Stimulated activated CD8-positive, alpha-beta memory T cell treated with anti-CD3 and anti-CD28 coated beads, Interleukin-15, amount 100 ng/mL, for 24 hours (primary cell): ENCODE measurements around the gene GPN3.
"Not testable (repeated sequence)": the region's sequence is repeated elsewhere in the genome, so short reads cannot be mapped to it uniquely, and the experiment has no call there.

ENCODE experiments used
- DNase-seq: peaks from one replicate; pipeline ENCODE4 v3.0.0-alpha.2; 2020; ENCODE audit warnings: low read depth

Gene GPN3

DNA sequence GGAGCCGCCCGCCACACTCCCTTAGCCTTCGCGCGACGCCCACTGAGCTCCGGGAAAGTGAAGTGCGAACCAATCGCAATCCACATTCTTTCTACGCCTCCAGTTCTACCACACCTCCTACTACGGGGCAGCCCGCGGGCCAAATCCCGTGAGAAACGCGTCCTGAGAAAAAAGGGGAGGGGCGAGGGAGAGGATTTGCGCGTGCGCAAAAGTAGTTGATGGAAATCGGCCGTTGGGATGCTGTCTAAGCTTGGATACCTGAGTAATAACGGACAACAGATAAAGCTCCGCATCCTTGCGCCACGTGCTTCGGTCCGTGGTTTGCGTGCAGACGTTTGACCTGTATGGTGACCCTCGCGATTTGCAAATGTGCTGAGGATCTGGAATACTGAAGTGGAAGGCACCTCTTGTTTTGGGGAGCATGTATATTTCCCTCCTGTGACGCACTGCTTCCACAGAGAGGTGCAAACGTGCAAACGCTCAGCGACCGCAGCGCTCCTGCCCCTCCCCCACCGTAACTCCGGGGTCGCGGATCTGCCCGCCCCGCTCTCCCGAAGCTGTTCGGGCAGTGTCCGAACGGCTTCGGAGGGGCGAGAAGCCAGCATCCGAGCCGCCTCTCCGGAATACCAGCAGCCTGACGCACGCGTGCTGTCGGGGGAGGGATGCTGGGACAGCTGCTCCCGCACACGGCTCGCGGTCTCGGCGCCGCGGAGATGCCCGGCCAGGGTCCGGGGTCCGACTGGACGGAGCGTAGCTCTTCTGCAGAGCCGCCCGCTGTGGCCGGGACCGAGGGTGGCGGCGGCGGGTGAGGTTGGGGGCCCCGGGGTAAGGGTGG, at the start of gene GPN3, which contains the start of gene FAM216A:
Gene GPN3, minus strand, starts transcription at position 44 of the 835 bp plus-strand sequence. CDS start 54 bp downstream, outside the sequence.
Gene FAM216A, plus strand, starts transcription at position 632 of the 835 bp plus-strand sequence. Its CDS starts 31 bp downstream, at position 663.
- peak; percentile 77 for DNase-seq

DNA sequence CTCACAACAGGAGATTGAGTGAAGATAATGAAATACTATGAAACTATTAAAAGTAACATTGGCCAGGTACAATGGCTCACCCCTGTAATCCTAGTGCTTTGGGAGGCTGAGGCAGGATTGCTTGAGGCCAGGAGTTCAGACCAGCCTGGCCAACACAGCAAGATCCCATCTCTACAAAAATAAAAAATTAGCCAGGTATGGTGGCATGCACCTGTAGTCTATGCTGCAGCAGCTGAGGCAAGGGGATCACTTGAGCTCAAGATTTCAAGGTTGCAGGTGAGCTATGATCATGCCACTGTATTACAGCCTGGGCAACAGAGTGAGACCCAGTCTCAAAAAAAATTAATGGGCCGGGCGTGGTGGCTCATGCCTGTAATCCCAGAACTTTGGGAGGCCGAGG, 48.9 kb upstream of the GPN3 start:
- DNase-seq: no peak

DNA sequence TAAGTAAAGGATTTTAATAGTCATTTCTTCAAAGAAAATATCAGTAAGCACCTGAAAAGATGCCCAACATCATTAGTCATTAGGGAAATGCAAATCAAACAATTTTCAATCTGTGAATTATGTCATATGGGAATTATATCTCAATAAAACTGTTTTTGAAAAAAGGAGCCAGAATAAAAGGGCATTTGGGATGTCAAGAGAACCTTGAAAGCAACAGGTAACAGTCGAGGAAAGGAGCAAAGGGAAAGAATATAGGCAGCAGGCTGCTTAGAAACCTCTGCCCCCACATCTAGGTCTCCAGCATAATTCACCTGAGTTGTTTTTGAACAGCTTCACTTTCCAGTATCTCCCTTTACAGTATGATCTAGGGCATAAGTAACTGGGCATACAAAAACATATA, 46.3 kb upstream of the GPN3 start:
- DNase-seq: no peak

DNA sequence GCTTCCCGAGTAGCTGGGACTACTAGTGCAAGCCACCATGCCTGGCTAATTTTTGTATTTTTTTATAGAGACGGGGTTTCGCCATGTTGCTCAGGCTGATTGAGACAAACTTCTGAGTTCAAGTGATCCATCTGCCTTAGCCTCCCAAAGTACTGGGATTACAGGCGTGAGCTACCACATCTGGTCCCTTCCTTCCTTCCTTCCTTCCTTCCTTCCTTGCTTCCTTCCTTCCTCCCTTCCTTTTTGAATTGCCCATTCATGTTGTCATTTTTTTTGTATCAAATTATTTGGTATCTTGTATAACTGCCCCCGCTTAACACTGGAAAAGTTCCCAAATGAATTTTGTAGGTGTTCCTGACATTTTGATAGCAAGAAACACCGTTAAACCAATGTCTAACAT, 45.8 kb upstream of the GPN3 start:
- no peak for DNase-seq

DNA sequence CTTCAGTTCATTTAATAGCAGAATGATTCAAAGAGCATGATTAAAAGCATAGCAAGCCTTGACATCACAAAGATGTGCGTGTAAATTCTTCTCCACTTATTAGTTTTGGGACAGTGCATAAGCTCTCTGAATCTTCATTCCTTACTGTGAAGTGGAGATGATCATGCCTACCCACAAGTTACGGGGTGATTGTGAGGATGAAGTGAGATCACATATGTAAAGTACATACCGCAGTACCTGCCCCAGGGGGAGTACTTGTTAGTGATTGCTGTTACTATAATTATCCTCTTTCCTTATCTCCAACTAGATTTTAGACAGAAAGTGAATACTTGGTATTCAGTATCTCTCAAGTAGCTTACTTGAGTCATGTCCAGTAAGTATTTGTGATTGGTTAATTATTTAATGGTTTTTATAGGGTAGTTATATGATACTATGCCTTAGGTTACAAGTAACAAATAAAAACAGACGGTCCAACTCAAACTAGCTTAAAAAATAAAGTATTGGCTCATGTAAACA, 40.1 kb upstream of the GPN3 start:
- DNase-seq: no peak

DNA sequence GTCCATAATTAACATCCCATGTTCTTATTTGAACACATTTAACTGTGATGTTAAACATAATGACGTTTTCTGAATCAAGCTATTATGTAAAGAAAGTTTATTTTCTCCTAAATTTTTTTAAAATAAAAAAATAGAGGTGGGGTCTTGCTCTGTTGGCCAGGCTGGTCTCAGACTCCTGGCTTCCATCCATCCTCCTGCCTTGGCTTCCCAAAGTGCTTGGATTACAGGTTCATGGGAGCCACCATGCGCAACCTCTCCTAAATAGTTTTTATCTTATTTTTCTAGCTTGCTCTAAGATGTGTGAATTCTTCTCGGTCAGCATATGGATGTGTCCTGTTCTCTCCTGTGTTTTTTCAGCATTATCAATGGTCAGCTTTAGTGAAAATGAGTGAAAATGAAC, 37.3 kb upstream of the GPN3 start:
- DNase-seq: no peak

DNA sequence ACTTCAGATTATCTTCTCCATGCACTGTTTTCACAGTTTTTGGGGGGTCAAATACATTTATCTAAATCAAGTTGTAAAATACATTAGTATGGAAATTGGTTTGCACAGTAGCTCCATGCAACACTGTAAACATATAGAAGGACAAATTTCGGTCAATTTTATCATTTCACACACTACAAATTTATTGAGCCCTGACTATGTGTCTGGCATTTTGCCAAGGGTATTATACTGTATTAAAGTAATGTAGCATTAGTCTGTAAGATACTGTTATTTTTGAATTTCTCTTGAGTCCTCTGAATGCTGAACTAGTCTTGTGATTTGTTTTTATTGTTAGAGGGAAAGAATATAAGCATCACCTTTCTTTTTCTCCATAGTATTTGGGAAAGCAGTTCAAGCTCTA, 35.4 kb upstream of the GPN3 start:
- DNase-seq: no peak

DNA sequence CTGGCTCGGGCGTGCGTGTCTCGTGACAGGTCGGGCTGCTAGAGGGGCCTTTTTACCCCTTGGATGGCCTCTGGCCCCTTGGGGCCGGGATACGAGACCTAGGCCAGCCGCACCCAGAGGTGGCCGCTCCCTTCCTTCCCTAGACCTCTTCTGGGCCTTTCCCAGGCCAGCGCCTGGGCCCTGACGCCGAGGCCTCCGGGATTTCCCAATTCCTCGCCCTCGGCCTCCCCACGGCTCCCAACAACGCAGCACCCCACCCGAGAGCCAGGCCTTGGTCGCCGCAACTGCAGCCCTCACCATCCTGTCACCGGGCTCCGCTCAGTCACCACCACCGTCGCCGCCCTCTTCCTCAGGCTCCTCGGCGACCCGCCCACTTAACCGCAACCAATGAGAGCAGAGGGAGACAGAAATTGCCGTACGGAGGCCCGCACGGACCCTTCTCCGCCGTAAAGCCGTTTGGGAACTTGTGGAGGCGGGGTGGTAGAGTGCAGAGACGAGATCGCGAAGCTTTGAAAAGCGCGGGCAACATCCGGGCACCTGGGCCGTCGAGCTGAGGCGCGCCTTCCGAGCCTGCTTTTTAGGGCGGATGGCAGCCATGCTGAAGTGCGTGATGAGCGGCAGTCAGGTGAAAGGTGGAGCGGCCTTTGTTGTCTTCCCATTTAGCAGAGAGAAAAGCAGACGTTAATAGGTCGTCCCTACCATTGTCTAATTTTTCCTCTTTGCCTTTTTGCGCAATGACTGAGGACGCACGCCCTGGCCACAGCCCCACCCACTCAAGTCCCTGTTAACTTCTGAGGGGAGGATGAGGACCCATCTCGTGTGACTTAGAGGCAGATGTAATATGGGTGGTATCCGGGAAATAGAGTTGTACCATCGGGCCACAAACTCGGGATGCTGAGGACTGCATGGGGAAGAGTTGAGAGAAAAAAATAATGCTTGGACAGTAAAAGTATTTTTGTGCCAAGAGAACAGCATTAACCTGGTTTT, 34.0 kb upstream of the GPN3 start, which contains the start of the genes RAD9B and VPS29:
Gene RAD9B, plus strand, starts transcription at position 580 of the 987 bp plus-strand sequence. Its CDS starts 7 bp downstream, at position 587.
Gene VPS29, minus strand, starts transcription at position 360 of the 987 bp plus-strand sequence. Its CDS starts 60 bp downstream, at position 300.
- DNase-seq: peak; percentile 94

DNA sequence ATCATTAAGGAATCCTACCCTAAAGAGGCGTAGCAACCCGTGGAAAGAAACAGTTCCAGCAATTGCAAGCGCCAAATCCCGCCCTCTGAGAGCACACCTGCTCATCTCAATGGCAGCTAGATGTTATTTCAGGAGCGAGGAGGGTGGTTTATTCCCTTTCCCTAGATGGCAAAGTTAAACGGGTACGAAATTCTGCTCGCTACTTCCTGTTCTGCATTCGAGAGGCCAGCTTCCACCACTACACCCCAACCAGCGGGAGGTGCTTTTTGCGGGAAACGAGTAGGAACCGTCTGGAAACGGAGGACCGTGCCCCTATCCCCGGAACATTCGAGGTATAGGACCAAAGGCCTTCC, 33.3 kb upstream of the GPN3 start:
- DNase-seq: no peak

DNA sequence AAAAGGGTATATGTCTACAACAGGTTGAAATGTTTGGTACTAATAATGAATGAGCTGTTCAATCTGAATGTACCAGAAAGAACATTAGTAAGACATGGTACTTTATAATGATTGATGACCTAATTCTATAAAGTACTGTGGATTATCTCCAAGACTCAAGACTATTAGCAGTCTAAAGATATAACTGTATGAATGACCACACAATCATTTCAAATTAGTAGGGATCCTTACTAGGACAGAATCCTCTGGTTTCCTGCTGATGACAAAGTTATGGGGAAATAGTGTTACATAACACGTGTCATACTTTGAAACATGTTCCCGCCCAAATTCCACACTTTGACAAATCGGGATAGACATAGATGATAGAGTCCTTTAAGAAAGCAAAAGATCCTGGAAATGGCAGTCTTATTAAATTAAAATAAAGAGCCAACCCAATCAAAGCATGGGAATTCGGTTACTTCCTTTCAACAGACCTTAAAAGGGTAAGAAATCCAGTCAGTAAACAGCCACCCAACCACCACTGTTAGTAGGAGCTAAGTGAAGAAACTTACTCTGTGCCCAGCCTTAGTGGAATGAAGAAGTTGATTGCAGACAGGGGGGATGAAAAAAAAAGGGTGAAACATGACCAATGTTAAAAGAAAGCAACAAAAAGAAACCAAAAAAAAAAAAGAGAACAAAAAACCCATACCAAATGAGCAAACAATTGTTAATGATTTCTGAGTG, 31.1 kb upstream of the GPN3 start:
- no peak for DNase-seq

DNA sequence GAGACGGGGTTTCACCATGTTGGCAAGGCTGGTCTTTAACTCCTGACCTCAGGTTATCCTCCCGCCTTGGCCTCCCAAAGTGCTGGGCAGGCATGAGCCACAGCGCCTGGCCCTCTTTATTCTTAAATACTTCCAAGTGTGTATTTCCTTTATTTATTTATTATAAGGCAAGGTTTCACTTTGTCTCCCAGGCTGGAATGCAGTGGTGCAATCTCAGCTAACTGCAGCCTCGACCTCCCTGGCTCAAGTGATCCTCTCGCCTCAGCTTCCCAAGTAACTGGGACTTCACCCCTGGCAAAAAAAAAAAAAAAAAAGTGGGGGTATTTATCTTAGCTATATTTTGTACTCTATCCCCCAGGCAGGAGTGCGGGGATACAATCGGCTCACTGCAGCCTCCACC, 7.4 kb upstream of the GPN3 start:
- DNase-seq: no peak

DNA sequence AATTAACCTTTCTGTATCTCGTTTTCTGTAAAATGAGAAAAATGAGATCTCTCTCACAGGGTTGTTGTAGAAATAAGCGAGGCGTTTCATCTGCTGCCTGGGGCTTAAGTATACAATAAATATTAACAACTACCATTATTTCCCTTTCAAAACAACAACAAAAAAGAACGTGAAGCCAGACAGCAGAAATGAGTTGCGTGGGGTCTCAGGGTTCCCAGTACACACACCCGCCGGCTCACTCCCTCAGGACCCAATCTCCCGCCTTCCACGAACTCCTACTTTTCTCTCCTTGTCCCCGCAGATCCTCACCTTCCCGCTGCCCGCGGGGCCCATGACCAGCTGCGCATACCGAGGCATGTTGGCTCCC, 227 bp downstream of the GPN3 start:
- no peak for DNase-seq

DNA sequence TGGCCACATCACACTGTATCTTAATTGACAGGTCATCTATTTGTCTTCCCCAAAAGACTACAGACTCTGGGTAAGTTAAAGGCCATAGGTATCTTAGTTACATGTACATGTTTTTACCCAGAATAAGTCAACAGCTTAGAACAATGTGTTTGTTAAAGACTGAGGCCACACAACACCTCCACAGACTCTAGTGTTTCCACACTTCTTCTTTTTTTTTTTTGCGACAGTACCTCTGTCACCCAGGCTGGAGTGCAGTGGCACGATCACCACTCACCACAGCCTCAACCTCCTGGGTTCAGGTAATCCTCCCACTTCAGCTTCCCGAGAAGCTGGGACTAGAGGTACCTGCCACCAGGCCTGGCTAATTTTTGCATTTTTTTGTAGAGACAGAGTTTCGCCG, 1.3 kb downstream of the GPN3 start:
- DNase-seq: no peak

DNA sequence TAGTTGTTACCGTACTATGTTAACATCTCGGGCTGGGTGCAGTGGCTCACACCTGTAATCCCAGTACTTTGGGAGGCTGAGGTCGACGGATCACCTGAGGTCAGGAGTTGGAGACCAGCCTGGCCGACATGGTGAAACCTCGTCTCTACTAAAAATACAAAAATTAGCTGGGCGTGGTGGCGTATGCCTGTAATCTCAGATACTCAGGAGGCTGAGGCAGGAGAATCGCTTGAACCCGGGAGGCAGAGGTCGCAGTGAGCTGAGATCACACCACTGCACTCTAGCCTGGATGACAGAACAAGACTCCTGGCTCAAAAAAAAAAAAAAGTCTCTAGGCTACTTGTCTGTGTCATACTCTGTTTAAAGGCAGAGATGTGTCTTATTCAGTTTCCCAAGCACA, 2.3 kb downstream of the GPN3 start:
- DNase-seq: not testable (repeated sequence)

DNA sequence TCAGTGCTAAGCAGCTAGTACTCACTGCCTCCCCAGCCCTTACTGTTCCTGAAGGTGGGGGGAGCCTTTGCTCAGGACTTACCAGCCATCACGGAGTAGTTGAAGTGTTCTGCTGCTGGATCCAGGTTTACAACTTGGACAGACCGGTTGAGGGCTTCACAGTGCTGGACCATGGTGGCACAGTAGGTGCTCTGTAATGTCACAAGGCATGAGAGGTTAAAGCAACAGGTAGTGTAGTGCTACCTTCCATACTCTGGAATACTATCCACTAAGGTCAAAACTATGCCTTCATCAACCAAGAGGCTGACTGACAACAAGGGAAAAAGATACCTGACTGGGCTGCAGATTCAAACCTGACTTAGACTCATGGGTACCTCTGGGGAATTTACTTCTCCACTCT, 3.0 kb downstream of the GPN3 start:
- no peak for DNase-seq

DNA sequence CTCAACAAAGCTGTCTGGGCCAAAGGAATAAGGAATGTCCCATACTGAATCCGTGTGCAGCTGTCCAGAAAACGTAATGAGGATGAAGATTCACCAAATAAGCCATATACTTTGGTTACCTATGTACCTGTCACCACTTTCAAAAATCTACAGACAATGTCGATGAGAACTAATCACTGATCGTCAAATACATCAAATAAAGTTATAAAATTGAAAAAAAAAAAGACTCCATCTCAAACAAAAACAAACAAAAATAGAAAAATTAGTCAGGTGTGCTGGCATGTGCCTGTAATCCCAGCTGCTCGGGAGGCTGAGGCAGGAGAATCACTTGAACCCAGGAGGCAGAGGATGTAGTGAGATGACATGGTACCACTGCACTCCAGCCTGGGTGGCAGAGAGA, 6.9 kb downstream of the GPN3 start:
- DNase-seq: not testable (repeated sequence)

DNA sequence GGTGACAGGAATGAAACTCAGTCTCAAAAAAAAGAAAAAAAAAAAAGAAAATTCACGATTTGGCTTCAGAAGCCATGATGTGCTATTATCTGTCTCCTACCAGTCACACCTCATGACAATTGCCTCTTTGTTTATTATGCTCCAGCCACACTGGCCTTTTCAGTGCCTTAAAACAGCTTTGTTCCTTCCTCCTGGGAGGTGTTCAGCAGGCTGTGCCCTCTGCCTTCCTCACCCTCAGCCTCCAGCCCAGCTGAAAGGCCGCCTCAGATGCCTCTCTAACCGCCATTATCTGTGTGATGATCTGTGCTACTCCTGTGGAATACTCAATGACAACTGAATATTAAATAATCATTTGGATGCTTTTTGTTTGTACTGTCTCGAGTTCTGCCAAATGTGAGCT, 9.3 kb downstream of the GPN3 start:
- DNase-seq: no peak

DNA sequence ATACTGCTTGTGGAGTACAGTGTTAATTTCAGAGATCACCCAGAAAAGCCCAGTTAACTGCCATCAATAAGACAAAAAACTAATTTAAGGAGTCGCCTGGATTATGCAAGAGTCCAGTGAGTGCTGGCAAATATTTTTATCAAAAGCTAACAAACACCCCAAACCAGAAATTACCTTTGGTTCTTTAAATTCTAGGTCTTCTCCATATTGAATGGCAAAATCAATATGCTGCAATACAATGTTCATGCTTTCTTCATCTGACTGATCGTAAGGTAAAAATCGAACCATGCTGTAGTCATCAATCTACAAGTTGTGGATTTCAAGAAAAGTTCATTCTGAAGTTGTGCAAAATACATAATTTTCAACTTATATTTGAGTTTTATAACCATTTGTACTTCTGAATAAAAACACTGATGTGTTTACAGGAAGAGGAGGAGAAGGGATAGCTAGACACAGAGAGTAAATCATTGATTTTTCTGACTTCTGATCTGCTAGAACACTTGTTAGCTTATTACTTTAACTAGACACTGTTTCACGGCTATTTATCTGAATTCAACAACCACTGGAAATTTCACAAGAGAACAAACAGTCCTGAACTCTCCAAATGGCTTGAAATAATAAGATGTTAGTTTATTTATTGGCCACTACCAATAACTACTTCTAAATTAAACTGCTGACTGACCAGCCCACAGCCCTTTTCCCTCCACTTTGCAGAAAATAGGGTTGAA, 14.3 kb downstream of the GPN3 start:
- DNase-seq: no peak

DNA sequence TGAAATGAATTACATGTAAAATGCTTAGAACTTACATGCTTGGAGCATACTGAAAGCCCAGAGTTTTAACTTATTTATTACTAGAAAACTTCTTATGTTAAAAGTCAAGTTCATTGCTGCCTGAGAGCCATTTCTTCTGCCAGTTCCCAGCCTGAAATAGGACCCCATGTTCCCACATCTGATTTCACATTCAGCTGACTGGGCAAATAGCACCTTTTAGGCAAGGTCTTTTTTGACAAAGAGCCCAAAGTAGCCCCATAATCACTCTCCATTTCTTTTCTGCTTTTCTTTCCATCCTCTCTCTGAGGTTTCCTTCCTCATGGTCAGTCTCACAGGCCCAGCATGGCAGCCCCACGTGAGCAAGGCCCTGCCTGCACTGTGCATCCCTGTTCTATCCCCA, 16.8 kb downstream of the GPN3 start:
- DNase-seq: no peak

DNA sequence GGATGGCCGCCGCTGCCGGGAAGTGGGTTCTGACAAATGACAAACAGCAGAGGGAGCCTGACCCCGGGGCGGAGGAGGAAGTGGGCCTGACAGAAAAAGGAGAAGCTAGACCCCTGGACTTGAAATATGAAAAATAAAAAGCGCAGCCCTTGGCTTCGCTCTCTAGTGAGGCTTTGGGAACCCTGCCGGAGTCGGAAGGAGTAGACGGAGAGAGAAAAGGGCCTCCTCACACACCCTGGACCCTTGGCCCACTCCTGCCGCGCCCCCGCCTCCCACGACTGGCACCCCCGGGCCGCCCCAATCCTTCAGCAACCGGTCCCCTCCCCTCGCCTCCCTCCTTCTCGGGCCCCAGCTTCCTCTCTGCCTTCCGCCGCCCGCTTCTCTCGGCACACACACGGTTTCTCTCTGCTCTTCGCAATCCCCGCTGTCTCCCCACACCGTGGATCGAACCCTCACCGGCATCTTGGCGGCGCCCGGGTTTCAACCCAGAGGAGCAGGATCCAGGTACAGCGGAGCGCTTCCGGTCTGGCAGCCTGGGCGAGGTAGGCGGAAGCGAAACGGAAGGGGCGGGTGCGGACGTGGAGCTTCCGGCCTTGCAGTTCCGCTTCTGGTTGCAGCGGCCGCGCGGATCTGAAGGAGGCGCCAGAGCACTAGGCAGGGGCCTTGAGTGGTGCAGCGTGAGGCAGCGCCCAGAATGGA, 18.1 kb downstream of the GPN3 start, which contains the start of gene ARPC3:
Gene ARPC3, minus strand, starts transcription at position 539 of the 699 bp plus-strand sequence. Its CDS starts 77 bp downstream, at position 462.
- DNase-seq: peak; percentile 90
